BLaER1 (cell line): ENCODE measurements around the gene ARHGAP18.

ENCODE experiments used
- H3K27ac ChIP-seq: shearing (Covaris generic); formaldehyde crosslinking; 2 replicates; pipeline ENCODE4 v1.8.1; 2022
- H3K27me3 ChIP-seq: shearing (Covaris generic); formaldehyde crosslinking; 2 replicates; pipeline ENCODE4 v1.8.1; 2022
- H3K36me3 ChIP-seq: shearing (Covaris generic); formaldehyde crosslinking; 2 replicates; pipeline ENCODE4 v1.8.1; 2022
- H3K4me1 ChIP-seq: shearing (Covaris generic); formaldehyde crosslinking; 2 replicates; pipeline ENCODE4 v1.8.1; 2022
- H3K4me2 ChIP-seq: shearing (Covaris generic); formaldehyde crosslinking; 2 replicates; pipeline ENCODE4 v1.8.1; 2022
- H3K4me3 ChIP-seq: shearing (Covaris generic); formaldehyde crosslinking; 2 replicates; pipeline ENCODE4 v1.8.1; 2022
- H3K9ac ChIP-seq: shearing (Covaris generic); formaldehyde crosslinking; 2 replicates; pipeline ENCODE4 v1.8.1; 2022
- H3K9me3 ChIP-seq: shearing (Covaris generic); formaldehyde crosslinking; 2 replicates; pipeline ENCODE4 v1.8.1; 2022
- H4K20me1 ChIP-seq: shearing (Covaris generic); formaldehyde crosslinking; 2 replicates; pipeline ENCODE4 v1.8.1; 2022
- Cebpa-rat ChIP-seq: shearing (Covaris generic); IDR thresholded peaks from 2 replicates; pipeline ENCODE4 v1.8.1; 2022

The ARHGAP18 gene

GRCh38 chr6:129599467-129599866, 110.5 kb downstream of the ARHGAP18 start:
- Histone ChIP-seq H3K9ac (no peak overlapping the region), H3K4me3 (no peak overlapping the region), H3K4me2 (no peak overlapping the region), H3K36me3 (no peaks in the 10 kb centered on the region), H3K4me1 (no peaks in the 10 kb centered on the region), H4K20me1 (no peaks in the 10 kb centered on the region), H3K27me3 (no peaks in the 10 kb centered on the region), H3K27ac (no peak overlapping the region), H3K9me3 (no peaks in the 10 kb centered on the region)
- TF ChIP-seq Cebpa-rat, result no peak

GRCh38 chr6:129598244-129599187, 111.5 kb downstream of the ARHGAP18 start:
- Histone ChIP-seq H4K20me1 (no peaks in the 10 kb centered on the region), H3K27me3 (no peaks in the 10 kb centered on the region), H3K27ac (no peak overlapping the region), H3K9ac (no peak overlapping the region), H3K4me2 (no peak overlapping the region), H3K4me3 (no peak overlapping the region), H3K36me3 (no peaks in the 10 kb centered on the region), H3K4me1 (no peaks in the 10 kb centered on the region), H3K9me3 (no peaks in the 10 kb centered on the region)
- no peak for TF ChIP-seq Cebpa-rat

GRCh38 chr6:129597023-129597713, 112.8 kb downstream of the ARHGAP18 start:
- Histone ChIP-seq H3K4me2 (no peak overlapping the region), H4K20me1 (no peaks in the 10 kb centered on the region), H3K36me3 (no peaks in the 10 kb centered on the region), H3K27ac (no peak overlapping the region), H3K9me3 (no peaks in the 10 kb centered on the region), H3K27me3 (no peaks in the 10 kb centered on the region), H3K4me1 (no peaks in the 10 kb centered on the region), H3K9ac (no peak overlapping the region), H3K4me3 (no peak overlapping the region)
- TF ChIP-seq Cebpa-rat, result no peak

GRCh38 chr6:129596522-129596921, 113.5 kb downstream of the ARHGAP18 start:
- Histone ChIP-seq H3K4me1 (no peaks in the 10 kb centered on the region), H3K27me3 (no peaks in the 10 kb centered on the region)

GRCh38 chr6:129593233-129593564, 116.8 kb downstream of the ARHGAP18 start:
- H3K9me3 ChIP-seq, result no peaks in the 10 kb centered on the region
- no peak overlapping the region for H3K27ac ChIP-seq
- H3K4me1 ChIP-seq, result no peaks in the 10 kb centered on the region
- TF ChIP-seq Cebpa-rat, result no peak
- H3K9ac ChIP-seq, result no peak overlapping the region
- no peaks in the 10 kb centered on the region for H3K36me3 ChIP-seq
- H3K4me3 ChIP-seq, result no peak overlapping the region
- no peaks in the 10 kb centered on the region for H3K27me3 ChIP-seq
- no peaks in the 10 kb centered on the region for H4K20me1 ChIP-seq
- no peak overlapping the region for H3K4me2 ChIP-seq

More at GRCh38 chr6:129596522-129596921, 113.5 kb downstream of the ARHGAP18 start:
- no peak overlapping the region for H3K4me3 ChIP-seq
- no peak overlapping the region for H3K9ac ChIP-seq
- H3K4me2 ChIP-seq, result no peak overlapping the region
- no peaks in the 10 kb centered on the region for H3K36me3 ChIP-seq
- H3K9me3 ChIP-seq, result no peaks in the 10 kb centered on the region
- H4K20me1 ChIP-seq, result no peaks in the 10 kb centered on the region
- no peak for TF ChIP-seq Cebpa-rat
- H3K27ac ChIP-seq, result no peak overlapping the region

- Histone ChIP-seq H3K9ac (no peak overlapping the region), H3K27ac (no peak overlapping the region)
- TF ChIP-seq Cebpa-rat, result no peak
Observed at GRCh38 chr6:129592516-129593232, 117.3 kb downstream of the ARHGAP18 start.

GRCh38 chr6:129590408-129591022, 119.5 kb downstream of the ARHGAP18 start:
- Histone ChIP-seq H3K4me2 (no peak overlapping the region), H3K4me3 (no peak overlapping the region), H3K9me3 (no peaks in the 10 kb centered on the region), H4K20me1 (no peaks in the 10 kb centered on the region), H3K27ac (no peak overlapping the region), H3K4me1 (no peaks in the 10 kb centered on the region), H3K9ac (no peak overlapping the region), H3K27me3 (no peaks in the 10 kb centered on the region), H3K36me3 (no peaks in the 10 kb centered on the region)
- TF ChIP-seq Cebpa-rat, result no peak

More at GRCh38 chr6:129592516-129593232, 117.3 kb downstream of the ARHGAP18 start:
- no peaks in the 10 kb centered on the region for H3K27me3 ChIP-seq
- no peaks in the 10 kb centered on the region for H3K4me1 ChIP-seq
- no peaks in the 10 kb centered on the region for H4K20me1 ChIP-seq
- H3K36me3 ChIP-seq, result no peaks in the 10 kb centered on the region
- H3K9me3 ChIP-seq, result no peaks in the 10 kb centered on the region
- no peak overlapping the region for H3K4me3 ChIP-seq
- no peak overlapping the region for H3K4me2 ChIP-seq

- Histone ChIP-seq H3K27ac (no peak overlapping the region), H3K4me3 (no peak overlapping the region), H3K4me2 (no peak overlapping the region), H3K36me3 (no peaks in the 10 kb centered on the region), H4K20me1 (no peaks in the 10 kb centered on the region), H3K9me3 (no peaks in the 10 kb centered on the region), H3K9ac (no peak overlapping the region), H3K27me3 (no peaks in the 10 kb centered on the region), H3K4me1 (no peaks in the 10 kb centered on the region)
- no peak for TF ChIP-seq Cebpa-rat
Observed at GRCh38 chr6:129586815-129587214, 123.2 kb downstream of the ARHGAP18 start.

- Histone ChIP-seq H3K4me1 (no peaks in the 10 kb centered on the region), H3K4me3 (no peak overlapping the region), H3K9ac (no peak overlapping the region), H3K9me3 (no peaks in the 10 kb centered on the region), H4K20me1 (no peaks in the 10 kb centered on the region), H3K4me2 (no peak overlapping the region), H3K27ac (no peak overlapping the region), H3K36me3 (no peaks in the 10 kb centered on the region), H3K27me3 (no peaks in the 10 kb centered on the region)
- no peak for TF ChIP-seq Cebpa-rat
Observed at GRCh38 chr6:129583866-129584265, 126.1 kb downstream of the ARHGAP18 start.
